ENCODE results near the gene OLIG1.

The OLIG1 gene

GRCh38 chr21:33069994-33070743, at the start of gene OLIG1:
Gene OLIG1 (plus strand): TSS chr21:33070141. CDS start chr21:33070247, 106 bp downstream.
- no peak for FAIRE-seq

GRCh38 chr21:33020558-33021100, 49.3 kb upstream of the OLIG1 start:
- FAIRE-seq: no peak

GRCh38 chr21:33021150-33021549, 48.8 kb upstream of the OLIG1 start:
- no peak for FAIRE-seq

- FAIRE-seq: no peak
Measured at GRCh38 chr21:33021667-33022066, 48.3 kb upstream of the OLIG1 start.

GRCh38 chr21:33022489-33022827, 47.5 kb upstream of the OLIG1 start:
- FAIRE-seq: no peak

- FAIRE-seq: no peak
Measured at GRCh38 chr21:33022828-33023573, 46.9 kb upstream of the OLIG1 start.

- no peak for FAIRE-seq
Measured at GRCh38 chr21:33023574-33024200, 46.3 kb upstream of the OLIG1 start.

- no peak for FAIRE-seq
Measured at GRCh38 chr21:33024201-33025103, 45.5 kb upstream of the OLIG1 start.

GRCh38 chr21:33025106-33025488, 44.8 kb upstream of the OLIG1 start:
- FAIRE-seq: no peak

GRCh38 chr21:33025489-33026442, 44.2 kb upstream of the OLIG1 start, which contains the start of gene OLIG2:
Gene OLIG2 (plus strand): TSS chr21:33025935. CDS start chr21:33026863, 928 bp downstream.
- no peak for FAIRE-seq

- FAIRE-seq: no peak
Measured at GRCh38 chr21:33026443-33026858, 43.5 kb upstream of the OLIG1 start.

- no peak for FAIRE-seq
Measured at GRCh38 chr21:33026878-33027400, 43.0 kb upstream of the OLIG1 start.

- FAIRE-seq: no peak
Measured at GRCh38 chr21:33027401-33028286, 42.3 kb upstream of the OLIG1 start.

- no peak for FAIRE-seq
Measured at GRCh38 chr21:33028287-33028670, 41.7 kb upstream of the OLIG1 start.

GRCh38 chr21:33028773-33029384, 41.1 kb upstream of the OLIG1 start:
- no peak for FAIRE-seq

GRCh38 chr21:33029385-33029921, 40.5 kb upstream of the OLIG1 start:
- no peak for FAIRE-seq

- FAIRE-seq: no peak
Measured at GRCh38 chr21:33029975-33030461, 39.9 kb upstream of the OLIG1 start.

- FAIRE-seq: no peak
Measured at GRCh38 chr21:33030633-33031032, 39.3 kb upstream of the OLIG1 start.
